Endodermal cell (in vitro differentiated cells): ENCODE measurements around the gene LIPH. TPM values are rescaled to one million over a fixed set of nuclear protein-coding genes. Genes with fewer than 3 reads are reported as not detected.

ENCODE experiments used
- DNase-seq: peaks from one replicate; pipeline ENCODE4 v3.0.0-alpha.2; 2017
- H3K27ac ChIP-seq: 2 replicates; pipeline ENCODE4 v1.5.1; 2013; ENCODE audit warnings: mild to moderate bottlenecking, low read depth, low read length, moderate library complexity
- H3K27me3 ChIP-seq: 2 replicates; pipeline ENCODE4 v1.6.1; 2013; ENCODE audit warnings: mild to moderate bottlenecking, low read length, moderate library complexity; ENCODE audit not compliant: insufficient read depth, control insufficient read depth, poor library complexity, severe bottlenecking
- H3K36me3 ChIP-seq: 2 replicates; pipeline ENCODE4 v1.7.0; 2013; ENCODE audit warnings: mild to moderate bottlenecking, low read length, moderate library complexity; ENCODE audit not compliant: control insufficient read depth, insufficient read depth
- H3K4me1 ChIP-seq: one replicate; pipeline ENCODE4 v1.7.0; 2013; ENCODE audit warnings: low read length; ENCODE audit not compliant: control insufficient read depth, insufficient read depth
- H3K4me3 ChIP-seq: 2 replicates; pipeline ENCODE4 v1.5.1; 2013; ENCODE audit warnings: mild to moderate bottlenecking, low read length, moderate library complexity
- H3K9ac ChIP-seq: 2 replicates; pipeline ENCODE4 v1.6.1; 2013; ENCODE audit warnings: mild to moderate bottlenecking, low read length, moderate library complexity; ENCODE audit not compliant: poor library complexity, severe bottlenecking; ENCODE audit errors: extremely low read depth
- H3K9me3 ChIP-seq: 2 replicates; pipeline ENCODE4 v1.6.1; 2013; ENCODE audit warnings: mild to moderate bottlenecking, low read length, moderate library complexity; ENCODE audit not compliant: control insufficient read depth
- H3K27ac Mint-ChIP-seq: 2 replicates; pipeline ENCODE4 v1.8.0; 2020; ENCODE audit warnings: mixed read lengths
- H3K27me3 Mint-ChIP-seq: 2 replicates; pipeline ENCODE4 v1.8.0; 2021; ENCODE audit warnings: mild to moderate bottlenecking, mixed read lengths; ENCODE audit not compliant: insufficient read depth
- H3K36me3 Mint-ChIP-seq: 2 replicates; pipeline ENCODE4 v1.8.0; 2020; ENCODE audit warnings: low read depth, mixed read lengths
- H3K4me1 Mint-ChIP-seq: 2 replicates; pipeline ENCODE4 v1.8.0; 2020; ENCODE audit warnings: mixed read lengths
- H3K4me3 Mint-ChIP-seq: 2 replicates; pipeline ENCODE4 v1.8.0; 2020; ENCODE audit warnings: mild to moderate bottlenecking, moderate library complexity, mixed read lengths
- H3K9me3 Mint-ChIP-seq: 2 replicates; pipeline ENCODE4 v1.8.0; 2020; ENCODE audit warnings: mild to moderate bottlenecking, mixed read lengths
- WGBS, 2 experiments: methylation state at CpG; one replicate each; pipeline versions ENCODE4 v1.1.5 to v1.1.7; 2013; ENCODE audit warnings: missing lambda C conversion rate in 2 of 2, mixed read lengths in 1 of 2; ENCODE audit not compliant: insufficient coverage in 1 of 2, insufficient read length in 1 of 2; 5-methylcytosine and 5-hydroxymethylcytosine counted together
- total RNA-seq, 2 donors: library from RNA; stranded (reverse); fragmentation: NEBNext Ultra II Directional in 1 of 2; extraction: Animal tissue kit (Norgen Biotek cat#: 25700) in 1 of 2; gene quantifications; 2 replicates in 1 of 2; 3 replicates in 1 of 2; pipeline ENCODE4 v1.2.1, GENCODE V29; 2021
- TF ChIP-seq, protein P1 (sequence below): fragments of 200-600 bp; sonication (generic); conservative IDR thresholded peaks from 2 replicates; pipeline ENCODE4 v1.5.0; 2021; ENCODE audit warnings: antibody characterized with exemption, mild to moderate bottlenecking

LIPH gene
- total RNA-seq, 2 donors from 2014 or later: 0.81 to 2.3 TPM

GRCh38 chr3:185584686-185585085 lies 32.3 kb upstream of the LIPH start:
- Mint-ChIP-seq H3K4me3 (peak overlapping the region; percentile 90), H3K4me1 (peaks cover 28% of the 10 kb centered on the region), H3K27me3 (no peaks in the 10 kb centered on the region), H3K36me3 (no peaks in the 10 kb centered on the region), H3K9me3 (no peaks in the 10 kb centered on the region), H3K27ac (peak overlapping the region; percentile 99)
- Histone ChIP-seq H3K36me3 (no peaks in the 10 kb centered on the region), H3K4me3 (no peak overlapping the region), H3K9me3 (no peaks in the 10 kb centered on the region), H3K4me1 (no peaks in the 10 kb centered on the region), H3K27ac (no peak overlapping the region), H3K9ac (no peak overlapping the region), H3K27me3 (no peaks in the 10 kb centered on the region)
- no peak for DNase-seq
- WGBS, 2 experiments: 89 to 90% methylated on average over 4 of the region's 4 CpGs
- TF ChIP-seq, protein P1, sequence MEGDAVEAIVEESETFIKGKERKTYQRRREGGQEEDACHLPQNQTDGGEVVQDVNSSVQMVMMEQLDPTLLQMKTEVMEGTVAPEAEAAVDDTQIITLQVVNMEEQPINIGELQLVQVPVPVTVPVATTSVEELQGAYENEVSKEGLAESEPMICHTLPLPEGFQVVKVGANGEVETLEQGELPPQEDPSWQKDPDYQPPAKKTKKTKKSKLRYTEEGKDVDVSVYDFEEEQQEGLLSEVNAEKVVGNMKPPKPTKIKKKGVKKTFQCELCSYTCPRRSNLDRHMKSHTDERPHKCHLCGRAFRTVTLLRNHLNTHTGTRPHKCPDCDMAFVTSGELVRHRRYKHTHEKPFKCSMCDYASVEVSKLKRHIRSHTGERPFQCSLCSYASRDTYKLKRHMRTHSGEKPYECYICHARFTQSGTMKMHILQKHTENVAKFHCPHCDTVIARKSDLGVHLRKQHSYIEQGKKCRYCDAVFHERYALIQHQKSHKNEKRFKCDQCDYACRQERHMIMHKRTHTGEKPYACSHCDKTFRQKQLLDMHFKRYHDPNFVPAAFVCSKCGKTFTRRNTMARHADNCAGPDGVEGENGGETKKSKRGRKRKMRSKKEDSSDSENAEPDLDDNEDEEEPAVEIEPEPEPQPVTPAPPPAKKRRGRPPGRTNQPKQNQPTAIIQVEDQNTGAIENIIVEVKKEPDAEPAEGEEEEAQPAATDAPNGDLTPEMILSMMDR: no peak

DNA sequence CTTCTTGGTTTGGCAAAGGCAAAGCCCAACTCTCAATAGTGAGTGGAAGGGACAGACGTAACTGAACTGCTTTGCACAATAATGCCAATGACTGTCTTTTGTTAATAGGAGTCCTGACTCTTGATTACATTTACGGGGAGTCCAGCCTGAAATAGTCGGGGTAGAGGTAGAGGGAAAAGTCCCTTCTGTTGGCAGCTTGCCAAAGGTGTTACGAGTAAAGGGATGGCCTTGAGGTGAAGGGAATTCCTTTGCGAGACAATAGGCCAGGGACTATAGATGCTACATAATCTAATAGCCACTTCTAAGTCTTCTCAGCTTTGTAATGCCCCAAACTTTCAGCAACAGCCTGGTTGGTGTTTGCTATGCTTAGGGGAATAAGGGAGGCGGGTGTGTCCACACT lies 31.5 kb upstream of the LIPH start:
- Mint-ChIP-seq H3K27ac (no peak overlapping the region), H3K4me3 (peak overlapping the region; percentile 68), H3K36me3 (no peaks in the 10 kb centered on the region), H3K27me3 (no peaks in the 10 kb centered on the region), H3K4me1 (peaks cover 26% of the 10 kb centered on the region), H3K9me3 (no peaks in the 10 kb centered on the region)
- H3K9ac ChIP-seq: no peak overlapping the region
- H3K4me3 ChIP-seq: no peak overlapping the region
- WGBS, 2 experiments: 77% methylated on average over 5 to 6 of the region's 6 CpGs
- H3K36me3 ChIP-seq: no peaks in the 10 kb centered on the region
- no peaks in the 10 kb centered on the region for H3K27me3 ChIP-seq
- H3K9me3 ChIP-seq: no peaks in the 10 kb centered on the region
- no peak overlapping the region for H3K27ac ChIP-seq
- DNase-seq: peak; percentile 61
- H3K4me1 ChIP-seq: no peaks in the 10 kb centered on the region
- TF ChIP-seq, protein P1: no peak

DNA sequence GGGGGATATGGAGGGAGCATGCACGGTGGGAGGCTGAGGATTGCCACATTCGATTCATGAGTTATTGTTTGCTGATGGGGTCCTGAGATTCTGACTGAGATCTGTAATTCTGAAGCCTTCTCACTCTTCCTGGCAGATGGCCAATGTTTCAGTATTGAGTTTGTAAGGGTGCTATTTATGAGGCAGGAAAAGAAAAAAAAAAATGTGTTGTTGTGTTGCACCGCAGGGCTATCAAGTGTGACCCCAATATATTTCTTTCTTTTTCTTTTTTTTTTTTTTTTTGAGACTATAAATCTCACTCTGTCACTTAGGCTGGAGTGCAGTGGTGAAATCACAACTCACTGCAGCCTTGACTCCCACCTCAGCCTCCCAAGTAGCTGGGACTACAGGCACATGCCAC lies 30.5 kb upstream of the LIPH start:
- Histone ChIP-seq H3K27ac (no peak overlapping the region), H3K9ac (no peak overlapping the region), H3K9me3 (no peaks in the 10 kb centered on the region), H3K27me3 (no peaks in the 10 kb centered on the region), H3K36me3 (no peaks in the 10 kb centered on the region), H3K4me3 (no peak overlapping the region), H3K4me1 (no peaks in the 10 kb centered on the region)
- Mint-ChIP-seq H3K27me3 (no peaks in the 10 kb centered on the region), H3K4me3 (peak overlapping the region; percentile 68), H3K36me3 (no peaks in the 10 kb centered on the region), H3K27ac (peak overlapping the region; percentile 88), H3K9me3 (no peaks in the 10 kb centered on the region), H3K4me1 (peaks cover 21% of the 10 kb centered on the region)
- TF ChIP-seq, protein P1: no peak
- 27 to 30% methylated on average over 2 of the region's 3 CpGs for WGBS, 2 experiments
- DNase-seq: no peak
